HEK293 (cell line): ENCODE results near the gene RAB9B.
A peak's percentile ranks its signal among the peaks of the same experiment; 100 is the strongest.

Experiments used
- CTCF ChIA-PET: fragments of 350-600 bp; formaldehyde crosslinking; extraction: SDS; loops from one replicate; lab custom pipeline; 2021; ENCODE audit warnings: antibody characterized with exemption; lab: Yijun Ruan, JAX
- POLR2A ChIA-PET: fragments of 300-600 bp; formaldehyde crosslinking; extraction: SDS; loops from one replicate; lab custom pipeline; 2020; ENCODE audit warnings: antibody characterized with exemption, inconsistent platforms; lab: Yijun Ruan, JAX
- H3K27ac ChIP-seq: fragments of 200-500 bp; sonication (Bioruptor generic); 2 replicates; pipeline ENCODE4 v1.5.1; 2014; ENCODE audit warnings: low read depth, low read length, control low read depth, inconsistent platforms; ENCODE audit errors: extremely low read depth
- H3K36me3 ChIP-seq, 2 experiments: fragments of 200-500 bp in 1 of 2; sonication (Bioruptor generic) in 1 of 2; 1 replicate in 1 of 2; 2 replicates in 1 of 2; pipeline ENCODE4 v1.5.1; 2014 to 2017; ENCODE audit warnings: inconsistent platforms in 2 of 2, low read length in 2 of 2; ENCODE audit not compliant: control insufficient read depth in 2 of 2, insufficient read depth in 1 of 2
- H3K4me1 ChIP-seq: fragments of 200-500 bp; sonication (Bioruptor generic); 2 replicates; pipeline ENCODE4 v1.5.1; 2014; ENCODE audit warnings: mild to moderate bottlenecking, low read length, inconsistent platforms; ENCODE audit not compliant: control insufficient read depth, insufficient read depth
- H3K4me3 ChIP-seq: 2 replicates; pipeline ENCODE4 v1.5.1; 2011; ENCODE audit warnings: low read depth, mild to moderate bottlenecking, control low read depth, low read length, moderate library complexity
- H3K9me3 ChIP-seq: fragments of 200-500 bp; sonication (Bioruptor generic); 2 replicates; pipeline ENCODE4 v1.5.1; 2014; ENCODE audit warnings: low read depth, low read length, inconsistent platforms; ENCODE audit not compliant: control insufficient read depth, insufficient read depth
- KLF16 ChIP-seq: fragments of 450-650 bp; formaldehyde crosslinking; IDR thresholded peaks from 2 replicates; pipeline ENCODE4 v1.5.1; 2017; ENCODE audit warnings: missing biosample characterization, missing genetic modification characterization
- MZF1 ChIP-seq: fragments of 450-650 bp; formaldehyde crosslinking; IDR thresholded peaks from 2 replicates; pipeline ENCODE4 v1.5.1; 2017; ENCODE audit warnings: missing biosample characterization, missing genetic modification characterization, borderline replicate concordance
- YY2 ChIP-seq: fragments of 450-650 bp; formaldehyde crosslinking; IDR thresholded peaks from 2 replicates; pipeline ENCODE4 v1.5.1; 2016; ENCODE audit warnings: missing biosample characterization, missing genetic modification characterization
- ZFHX2 ChIP-seq: fragments of 450-650 bp; formaldehyde crosslinking; conservative IDR thresholded peaks from 2 replicates; pipeline ENCODE4 v1.5.1; 2016; ENCODE audit warnings: missing biosample characterization, missing genetic modification characterization
- ZNF10 ChIP-seq: fragments of 450-650 bp; formaldehyde crosslinking; IDR thresholded peaks from 2 replicates; pipeline ENCODE4 v1.5.1; 2017; ENCODE audit warnings: missing biosample characterization, missing genetic modification characterization
- ZNF223 ChIP-seq: fragments of 450-650 bp; formaldehyde crosslinking; IDR thresholded peaks from 2 replicates; pipeline ENCODE4 v1.5.1; 2016; ENCODE audit warnings: missing biosample characterization, missing genetic modification characterization
- ZNF341 ChIP-seq: fragments of 450-650 bp; formaldehyde crosslinking; IDR thresholded peaks from 2 replicates; pipeline ENCODE4; 2016; ENCODE audit warnings: low read depth, missing biosample characterization, missing genetic modification characterization
- ZNF433 ChIP-seq: fragments of 450-650 bp; formaldehyde crosslinking; IDR thresholded peaks from 2 replicates; pipeline ENCODE4 v1.5.1; 2016; ENCODE audit warnings: missing biosample characterization, missing genetic modification characterization, low read depth
- ZNF530 ChIP-seq: fragments of 450-650 bp; formaldehyde crosslinking; IDR thresholded peaks from 2 replicates; pipeline ENCODE4 v1.5.1; 2016; ENCODE audit warnings: low read depth, missing biosample characterization, missing genetic modification characterization
- ZNF555 ChIP-seq: fragments of 450-650 bp; formaldehyde crosslinking; conservative IDR thresholded peaks from 2 replicates; pipeline ENCODE4 v1.5.1; 2017; ENCODE audit warnings: missing biosample characterization, mild to moderate bottlenecking, missing genetic modification characterization, inconsistent platforms
- ZNF629 ChIP-seq: fragments of 450-650 bp; formaldehyde crosslinking; IDR thresholded peaks from 2 replicates; pipeline ENCODE4 v1.5.1; 2017; ENCODE audit warnings: missing biosample characterization, missing genetic modification characterization
- ZNF654 ChIP-seq: fragments of 450-650 bp; formaldehyde crosslinking; IDR thresholded peaks from 2 replicates; pipeline ENCODE4 v1.5.1; 2016; ENCODE audit warnings: low read depth, missing biosample characterization, missing genetic modification characterization
- TF ChIP-seq, protein P1 (sequence below): fragments of 450-650 bp; formaldehyde crosslinking; optimal IDR thresholded peaks from 2 replicates; pipeline ENCODE3; 2016; ENCODE audit warnings: missing biosample characterization, mild to moderate bottlenecking, missing genetic modification characterization
- TF ChIP-seq, protein P2 (sequence below): fragments of 450-650 bp; formaldehyde crosslinking; IDR thresholded peaks from 2 replicates; pipeline ENCODE4 v1.5.1; 2016; ENCODE audit warnings: missing biosample characterization, missing genetic modification characterization
- TF ChIP-seq, protein P3 (sequence below): fragments of 450-650 bp; formaldehyde crosslinking; IDR thresholded peaks from 2 replicates; pipeline ENCODE4 v1.5.1; 2017; ENCODE audit warnings: missing biosample characterization, missing genetic modification characterization
- TF ChIP-seq, protein P4 (sequence below): fragments of 450-650 bp; formaldehyde crosslinking; IDR thresholded peaks from 2 replicates; pipeline ENCODE4 v1.5.1; 2016; ENCODE audit warnings: missing biosample characterization, missing genetic modification characterization
- TF ChIP-seq, protein P5 (sequence below): fragments of 450-650 bp; formaldehyde crosslinking; IDR thresholded peaks from 2 replicates; pipeline ENCODE4 v1.5.1; 2016; ENCODE audit warnings: missing biosample characterization, missing genetic modification characterization

RAB9B gene

DNA sequence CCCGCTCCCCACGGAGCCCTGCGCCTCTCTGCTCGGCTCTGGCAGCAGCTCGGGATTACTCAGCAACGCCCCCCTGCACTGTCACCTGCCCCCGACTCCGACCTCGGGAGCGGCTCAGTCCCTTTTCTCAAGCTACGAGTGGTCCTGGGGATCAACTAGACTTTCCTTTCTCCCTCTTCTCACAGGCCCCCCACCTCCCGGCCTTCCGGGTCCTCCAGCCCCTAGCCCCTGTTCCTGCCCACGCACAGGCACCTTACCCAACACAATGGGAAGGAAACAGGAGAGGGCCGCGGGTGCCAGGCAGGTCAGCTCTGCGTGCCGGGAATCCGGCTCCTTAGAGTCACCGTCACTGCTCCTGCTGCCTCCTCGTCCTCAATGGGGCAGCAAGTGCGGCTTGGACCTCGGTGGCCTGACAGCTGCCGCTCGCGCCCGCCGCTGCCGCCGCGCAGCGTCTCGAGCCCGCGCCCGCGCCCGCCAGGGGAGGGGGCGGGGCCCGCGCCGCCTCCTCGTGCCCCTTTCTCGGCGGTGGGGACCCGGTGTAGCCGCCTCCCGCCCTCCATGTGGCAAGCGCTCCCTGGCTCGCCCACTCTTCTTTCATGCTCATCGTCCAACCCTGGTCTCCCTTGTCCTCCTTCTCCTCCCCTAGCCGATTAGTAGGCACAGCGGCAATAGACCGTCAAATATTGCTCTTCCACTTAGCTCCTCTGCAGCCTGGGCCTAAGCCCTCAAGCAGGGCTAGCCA lies at the start of gene RAB9B (continued):
- TF ChIP-seq, protein P1, sequence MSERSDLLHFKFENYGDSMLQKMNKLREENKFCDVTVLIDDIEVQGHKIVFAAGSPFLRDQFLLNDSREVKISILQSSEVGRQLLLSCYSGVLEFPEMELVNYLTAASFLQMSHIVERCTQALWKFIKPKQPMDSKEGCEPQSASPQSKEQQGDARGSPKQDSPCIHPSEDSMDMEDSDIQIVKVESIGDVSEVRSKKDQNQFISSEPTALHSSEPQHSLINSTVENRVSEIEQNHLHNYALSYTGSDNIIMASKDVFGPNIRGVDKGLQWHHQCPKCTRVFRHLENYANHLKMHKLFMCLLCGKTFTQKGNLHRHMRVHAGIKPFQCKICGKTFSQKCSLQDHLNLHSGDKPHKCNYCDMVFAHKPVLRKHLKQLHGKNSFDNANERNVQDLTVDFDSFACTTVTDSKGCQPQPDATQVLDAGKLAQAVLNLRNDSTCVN (tag by site-specific recombination) = peak; percentile 57
- TF ChIP-seq ZNF629 (tag by site-specific recombination) (no peak), ZNF530 (no peak), KLF16 (tag by site-specific recombination) (peak; percentile 44; the same call in 1 of the 2 replicates), YY2 (no peak), MZF1 (no peak), ZNF223 (tag by site-specific recombination) (no peak), ZNF433 (tag by site-specific recombination) (no peak), ZNF341 (tag by site-specific recombination) (peak; percentile 72), ZFHX2 (tag by site-specific recombination) (peak; percentile 27; the same call in 1 of the 2 replicates), ZNF654 (tag by site-specific recombination) (no peak)
- TF ChIP-seq, protein P2, sequence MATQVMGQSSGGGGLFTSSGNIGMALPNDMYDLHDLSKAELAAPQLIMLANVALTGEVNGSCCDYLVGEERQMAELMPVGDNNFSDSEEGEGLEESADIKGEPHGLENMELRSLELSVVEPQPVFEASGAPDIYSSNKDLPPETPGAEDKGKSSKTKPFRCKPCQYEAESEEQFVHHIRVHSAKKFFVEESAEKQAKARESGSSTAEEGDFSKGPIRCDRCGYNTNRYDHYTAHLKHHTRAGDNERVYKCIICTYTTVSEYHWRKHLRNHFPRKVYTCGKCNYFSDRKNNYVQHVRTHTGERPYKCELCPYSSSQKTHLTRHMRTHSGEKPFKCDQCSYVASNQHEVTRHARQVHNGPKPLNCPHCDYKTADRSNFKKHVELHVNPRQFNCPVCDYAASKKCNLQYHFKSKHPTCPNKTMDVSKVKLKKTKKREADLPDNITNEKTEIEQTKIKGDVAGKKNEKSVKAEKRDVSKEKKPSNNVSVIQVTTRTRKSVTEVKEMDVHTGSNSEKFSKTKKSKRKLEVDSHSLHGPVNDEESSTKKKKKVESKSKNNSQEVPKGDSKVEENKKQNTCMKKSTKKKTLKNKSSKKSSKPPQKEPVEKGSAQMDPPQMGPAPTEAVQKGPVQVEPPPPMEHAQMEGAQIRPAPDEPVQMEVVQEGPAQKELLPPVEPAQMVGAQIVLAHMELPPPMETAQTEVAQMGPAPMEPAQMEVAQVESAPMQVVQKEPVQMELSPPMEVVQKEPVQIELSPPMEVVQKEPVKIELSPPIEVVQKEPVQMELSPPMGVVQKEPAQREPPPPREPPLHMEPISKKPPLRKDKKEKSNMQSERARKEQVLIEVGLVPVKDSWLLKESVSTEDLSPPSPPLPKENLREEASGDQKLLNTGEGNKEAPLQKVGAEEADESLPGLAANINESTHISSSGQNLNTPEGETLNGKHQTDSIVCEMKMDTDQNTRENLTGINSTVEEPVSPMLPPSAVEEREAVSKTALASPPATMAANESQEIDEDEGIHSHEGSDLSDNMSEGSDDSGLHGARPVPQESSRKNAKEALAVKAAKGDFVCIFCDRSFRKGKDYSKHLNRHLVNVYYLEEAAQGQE = no peak
- TF ChIP-seq, protein P3, sequence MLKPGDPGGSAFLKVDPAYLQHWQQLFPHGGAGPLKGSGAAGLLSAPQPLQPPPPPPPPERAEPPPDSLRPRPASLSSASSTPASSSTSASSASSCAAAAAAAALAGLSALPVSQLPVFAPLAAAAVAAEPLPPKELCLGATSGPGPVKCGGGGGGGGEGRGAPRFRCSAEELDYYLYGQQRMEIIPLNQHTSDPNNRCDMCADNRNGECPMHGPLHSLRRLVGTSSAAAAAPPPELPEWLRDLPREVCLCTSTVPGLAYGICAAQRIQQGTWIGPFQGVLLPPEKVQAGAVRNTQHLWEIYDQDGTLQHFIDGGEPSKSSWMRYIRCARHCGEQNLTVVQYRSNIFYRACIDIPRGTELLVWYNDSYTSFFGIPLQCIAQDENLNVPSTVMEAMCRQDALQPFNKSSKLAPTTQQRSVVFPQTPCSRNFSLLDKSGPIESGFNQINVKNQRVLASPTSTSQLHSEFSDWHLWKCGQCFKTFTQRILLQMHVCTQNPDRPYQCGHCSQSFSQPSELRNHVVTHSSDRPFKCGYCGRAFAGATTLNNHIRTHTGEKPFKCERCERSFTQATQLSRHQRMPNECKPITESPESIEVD (tag by site-specific recombination) = no peak
- TF ChIP-seq, protein P4, sequence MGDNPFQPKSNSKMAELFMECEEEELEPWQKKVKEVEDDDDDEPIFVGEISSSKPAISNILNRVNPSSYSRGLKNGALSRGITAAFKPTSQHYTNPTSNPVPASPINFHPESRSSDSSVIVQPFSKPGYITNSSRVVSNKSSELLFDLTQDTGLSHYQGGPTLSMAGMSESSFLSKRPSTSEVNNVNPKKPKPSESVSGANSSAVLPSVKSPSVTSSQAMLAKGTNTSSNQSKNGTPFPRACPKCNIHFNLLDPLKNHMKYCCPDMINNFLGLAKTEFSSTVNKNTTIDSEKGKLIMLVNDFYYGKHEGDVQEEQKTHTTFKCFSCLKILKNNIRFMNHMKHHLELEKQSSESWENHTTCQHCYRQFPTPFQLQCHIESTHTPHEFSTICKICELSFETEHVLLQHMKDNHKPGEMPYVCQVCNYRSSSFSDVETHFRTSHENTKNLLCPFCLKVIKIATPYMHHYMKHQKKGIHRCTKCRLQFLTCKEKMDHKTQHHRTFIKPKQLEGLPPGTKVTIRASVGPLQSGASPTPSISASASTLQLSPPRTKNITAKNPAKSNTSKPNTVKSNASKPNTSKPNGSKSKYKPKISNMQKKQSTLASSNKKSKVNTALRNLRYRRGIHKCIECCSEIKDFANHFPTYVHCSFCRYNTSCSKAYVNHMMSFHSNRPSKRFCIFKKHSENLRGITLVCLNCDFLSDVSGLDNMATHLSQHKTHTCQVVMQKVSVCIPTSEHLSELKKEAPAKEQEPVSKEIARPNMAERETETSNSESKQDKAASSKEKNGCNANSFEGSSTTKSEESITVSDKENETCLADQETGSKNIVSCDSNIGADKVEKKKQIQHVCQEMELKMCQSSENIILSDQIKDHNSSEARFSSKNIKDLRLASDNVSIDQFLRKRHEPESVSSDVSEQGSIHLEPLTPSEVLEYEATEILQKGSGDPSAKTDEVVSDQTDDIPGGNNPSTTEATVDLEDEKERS = no peak

DNA sequence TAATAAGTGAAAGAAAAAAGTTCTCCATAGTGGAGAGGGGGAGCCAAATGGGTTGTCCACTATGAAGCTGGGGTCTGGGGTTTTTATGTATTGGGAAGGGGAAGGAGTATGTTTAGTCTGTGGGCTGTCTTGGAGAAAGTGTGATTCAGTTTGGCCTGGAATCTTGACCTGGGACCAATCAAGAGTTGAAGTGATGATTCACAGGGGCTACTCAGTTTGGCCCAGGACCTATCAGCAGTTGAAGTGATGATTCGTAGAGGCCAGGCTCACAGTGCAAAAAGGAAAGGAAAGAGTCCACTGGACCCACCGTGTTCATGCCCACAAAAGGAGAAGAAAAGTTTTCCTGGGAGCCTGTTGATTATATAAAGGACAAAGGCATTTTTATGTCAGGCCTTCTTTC lies 47.3 kb upstream of the RAB9B start:
- no peaks in the 10 kb centered on the region for H3K36me3 ChIP-seq
- no peaks in the 10 kb centered on the region for H3K9me3 ChIP-seq
- H3K27ac ChIP-seq = no peak overlapping the region
- CTCF ChIA-PET = no interaction called here
- no peaks in the 10 kb centered on the region for H3K4me1 ChIP-seq
- TF ChIP-seq, protein P4 = no peak
- TF ChIP-seq ZNF555 (tag by site-specific recombination) (no peak), ZNF10 (tag by site-specific recombination) (peak; percentile 19; the same call in 1 of the 2 replicates)
- TF ChIP-seq, protein P5, sequence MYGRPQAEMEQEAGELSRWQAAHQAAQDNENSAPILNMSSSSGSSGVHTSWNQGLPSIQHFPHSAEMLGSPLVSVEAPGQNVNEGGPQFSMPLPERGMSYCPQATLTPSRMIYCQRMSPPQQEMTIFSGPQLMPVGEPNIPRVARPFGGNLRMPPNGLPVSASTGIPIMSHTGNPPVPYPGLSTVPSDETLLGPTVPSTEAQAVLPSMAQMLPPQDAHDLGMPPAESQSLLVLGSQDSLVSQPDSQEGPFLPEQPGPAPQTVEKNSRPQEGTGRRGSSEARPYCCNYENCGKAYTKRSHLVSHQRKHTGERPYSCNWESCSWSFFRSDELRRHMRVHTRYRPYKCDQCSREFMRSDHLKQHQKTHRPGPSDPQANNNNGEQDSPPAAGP (tag by site-specific recombination) = no peak
- POLR2A ChIA-PET = no interaction called here
- H3K4me3 ChIP-seq = no peak overlapping the region
